Subcutaneous adipose tissue (tissue), 4 donors: ENCODE data around the gene GPR148. TPM values are rescaled to one million over a fixed set of nuclear protein-coding genes. Genes with fewer than 3 reads are reported as not detected.

Experiments
- CTCF ChIP-seq: fragments of 450-650 bp; IDR thresholded peaks from one replicate; pipeline ENCODE4 v1.5.1; 2016; ENCODE audit warnings: low read depth, mild to moderate bottlenecking, control low read depth, antibody characterized with exemption, moderate library complexity
- total RNA-seq, 4 donors: library from RNA; depleted of rRNA; stranded (reverse); fragments of >200 nt; gene quantifications; one replicate each; pipeline ENCODE4 v1.1.0, GENCODE V29; 2016

GPR148 gene
- total RNA-seq, 4 donors from 2014 or later: not detected

- no peak for TF ChIP-seq CTCF
Observed at GRCh38 chr2:130769343-130769907, 40.6 kb downstream of the GPR148 start.

GRCh38 chr2:130776550-130776949 is 47.7 kb downstream of the GPR148 start:
- no peak for TF ChIP-seq CTCF

GRCh38 chr2:130778781-130779180 is 49.9 kb downstream of the GPR148 start:
- TF ChIP-seq CTCF: no peak

Other genes starting within 250 kb of the GPR148 start
- not detected for gene POTEI, start 219.7 kb upstream of the GPR148 start, total RNA-seq
- gene CFC1B, start 207.8 kb upstream of the GPR148 start, total RNA-seq: not detected
- not detected for gene CFC1, start 129.5 kb upstream of the GPR148 start, total RNA-seq
- not detected for gene POTEJ, start 117.6 kb upstream of the GPR148 start, total RNA-seq
- not detected for gene AMER3, start 26.5 kb downstream of the GPR148 start, total RNA-seq
- 10 to 100 TPM in 2 of 4 donors, 1 to 10 TPM in 2; 4.8 to 17.9 (median 9.8) TPM for gene ARHGEF4, start 107.8 kb downstream of the GPR148 start, total RNA-seq